Measurements from ENCODE around the gene ASPHD1.
"Not testable (repeated sequence)": the region's sequence is repeated elsewhere in the genome, so short reads cannot be mapped to it uniquely, and the experiment has no call there.

The ASPHD1 gene

DNA sequence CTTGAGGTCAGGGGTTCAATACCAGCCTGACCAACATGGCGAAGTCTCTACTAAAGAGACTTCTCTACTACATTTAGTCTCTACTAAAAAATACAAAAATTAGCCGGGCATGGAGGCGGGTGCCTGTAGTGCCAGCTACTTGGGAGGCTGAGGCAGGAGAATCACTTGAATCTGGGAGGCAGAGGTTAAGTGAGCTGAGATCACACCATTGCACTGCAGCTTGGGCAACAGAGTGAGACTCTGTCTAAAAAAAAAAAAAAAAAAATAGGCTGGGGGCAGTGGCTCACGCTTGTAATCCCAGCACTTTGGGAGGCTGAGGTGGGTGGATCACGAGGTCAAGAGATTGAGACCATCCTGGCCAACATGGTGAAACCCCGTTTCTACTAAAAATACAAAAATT is 9.6 kb downstream of the ASPHD1 start:
- DNase-seq: not testable (repeated sequence)

DNA sequence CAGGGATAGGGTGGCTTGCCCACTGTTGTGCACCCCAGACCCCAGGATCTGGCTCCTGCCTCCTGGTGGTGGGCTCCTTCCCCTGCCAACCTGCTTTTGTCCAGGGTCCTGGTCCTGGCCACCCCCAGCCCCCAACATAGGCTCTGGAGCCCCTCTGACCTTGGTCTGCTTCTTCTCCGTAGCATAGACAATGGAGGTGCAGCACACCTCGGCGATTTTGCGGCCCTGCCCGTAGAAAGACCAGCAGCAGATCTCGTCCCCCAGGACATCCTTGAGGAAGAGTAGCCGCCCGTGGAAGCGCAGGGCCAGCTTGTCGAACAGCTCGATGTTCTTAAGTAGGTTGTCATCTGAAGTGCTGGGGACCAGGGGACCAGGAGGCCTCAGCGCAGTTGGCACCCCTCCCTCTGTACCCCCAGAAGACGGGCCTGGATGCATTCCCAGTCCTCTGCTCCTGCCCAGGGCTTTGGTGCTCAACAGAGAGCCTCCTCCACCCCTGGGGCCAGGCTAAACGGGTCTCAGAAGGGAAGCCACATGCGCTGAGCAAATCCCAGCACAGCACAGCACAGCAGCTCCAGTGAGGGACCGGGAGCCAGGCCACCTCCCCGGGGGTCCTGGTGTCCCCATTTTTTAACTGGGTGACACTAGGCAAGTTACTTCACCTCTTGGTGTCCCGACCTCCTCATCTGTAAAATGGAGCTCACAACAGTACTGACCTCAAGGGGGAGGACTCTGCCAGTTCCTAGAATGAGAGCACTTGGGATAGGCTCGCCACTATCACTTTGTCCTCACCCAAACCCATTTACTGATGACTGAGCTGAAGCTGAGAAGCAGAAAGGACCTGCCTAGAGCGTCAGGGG is 10.8 kb downstream of the ASPHD1 start:
- DNase-seq: no peak

DNA sequence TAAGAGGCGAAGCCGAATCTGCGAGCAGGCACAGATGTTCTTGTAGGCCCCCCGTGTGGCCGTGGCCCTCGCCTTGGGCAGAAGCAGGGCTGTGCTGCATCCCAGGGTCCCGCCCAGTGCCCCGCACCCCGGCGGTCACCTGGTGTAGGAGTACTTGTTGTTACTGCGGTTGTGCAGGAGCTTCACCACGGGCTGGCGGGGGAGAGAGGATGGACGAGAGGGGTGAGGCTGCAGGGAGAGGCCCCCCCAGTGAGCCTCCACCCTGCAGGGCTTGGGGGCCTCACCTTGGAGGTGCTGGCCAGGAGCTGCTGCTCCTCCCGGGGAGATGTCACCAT is 11.4 kb downstream of the ASPHD1 start:
- no peak for DNase-seq

DNA sequence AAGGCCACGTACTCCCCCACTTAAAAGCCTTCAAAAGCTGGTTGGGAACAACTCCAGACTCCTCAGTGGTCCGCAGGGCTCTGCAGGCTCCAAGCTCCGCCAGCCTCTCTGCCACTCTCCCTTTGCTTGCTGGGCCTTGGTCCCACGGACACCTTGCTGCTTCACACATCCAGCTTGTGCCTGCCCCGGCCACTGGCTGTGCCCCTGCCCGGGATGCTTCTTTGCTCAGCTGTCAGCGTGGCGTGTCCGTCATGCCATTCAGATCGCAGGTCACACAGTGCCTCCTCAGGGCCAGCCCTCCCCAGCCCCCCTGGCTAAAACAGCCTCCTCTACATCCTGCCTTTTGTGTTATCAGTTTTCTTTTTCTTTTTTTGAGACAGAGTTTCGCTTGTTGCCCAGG is 11.8 kb downstream of the ASPHD1 start:
- DNase-seq: no peak

DNA sequence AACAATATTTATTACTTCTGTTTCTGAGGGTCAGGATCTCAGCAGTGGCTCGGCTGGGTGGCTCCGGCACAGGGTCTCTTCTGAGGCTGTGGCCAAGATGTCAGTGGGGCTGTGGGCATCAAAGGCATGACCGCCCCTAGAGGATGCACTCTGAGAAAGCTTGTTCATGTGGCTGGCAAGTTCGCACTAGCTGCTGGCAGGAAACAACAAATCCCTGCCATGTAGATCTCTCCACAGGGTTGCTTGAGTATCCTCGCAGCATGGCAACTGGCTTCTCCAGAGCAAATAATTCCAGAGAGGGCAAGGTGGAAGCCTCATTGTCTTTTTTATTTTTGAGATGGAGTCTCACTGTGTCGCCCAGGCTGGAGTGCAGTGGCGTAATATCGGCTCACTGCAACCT is 13.2 kb downstream of the ASPHD1 start:
- no peak for DNase-seq

DNA sequence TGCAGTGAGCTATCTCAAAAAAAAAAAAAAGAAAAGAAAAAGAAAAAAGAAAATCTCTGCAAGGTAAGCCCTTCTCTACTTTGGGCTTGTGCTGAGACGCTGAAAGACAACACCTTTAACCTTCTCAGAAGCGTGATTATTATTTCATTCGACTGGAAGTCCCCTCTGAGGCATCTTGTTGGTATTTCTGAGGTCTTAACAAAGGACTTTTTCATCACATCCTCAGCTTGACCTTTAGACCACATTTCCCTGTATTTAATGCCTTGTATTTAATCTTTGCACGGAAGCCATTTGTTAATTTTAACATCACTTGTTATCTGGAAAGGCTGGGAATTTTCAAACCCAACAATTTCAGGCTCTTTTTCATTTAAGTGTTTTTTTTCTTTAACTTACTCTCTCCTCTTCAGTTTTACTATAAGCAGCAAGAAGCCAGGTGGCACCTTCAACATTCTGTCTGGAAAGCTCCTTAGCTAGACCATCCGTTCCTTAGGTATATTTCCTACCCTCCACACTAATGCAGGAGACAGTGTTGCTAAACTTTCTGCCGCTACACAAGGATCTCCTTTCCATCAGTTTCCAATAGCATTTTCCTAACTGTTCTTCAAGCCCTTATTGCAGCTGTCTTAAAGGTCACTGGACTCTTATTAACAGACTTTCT is 15.4 kb downstream of the ASPHD1 start:
- no peak for DNase-seq

DNA sequence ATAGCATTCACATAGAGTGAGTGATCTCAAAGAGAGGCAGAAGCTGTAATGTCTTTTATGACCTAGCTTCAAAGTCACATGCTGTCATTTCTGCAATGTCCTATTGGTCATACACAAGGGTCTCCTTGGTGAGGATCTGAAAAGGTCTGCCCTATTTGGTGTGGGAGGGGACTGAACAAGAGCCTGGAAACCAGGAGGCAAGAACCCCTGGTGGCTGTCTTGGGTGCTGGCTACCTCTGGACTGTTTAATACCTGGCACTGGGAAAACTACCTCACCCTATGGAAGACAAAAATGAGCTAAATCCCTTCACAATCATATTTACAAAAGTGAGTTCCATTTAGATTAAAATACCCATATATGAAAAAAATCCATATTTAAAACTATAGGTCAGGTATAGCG is 16.7 kb downstream of the ASPHD1 start:
- DNase-seq: no peak

DNA sequence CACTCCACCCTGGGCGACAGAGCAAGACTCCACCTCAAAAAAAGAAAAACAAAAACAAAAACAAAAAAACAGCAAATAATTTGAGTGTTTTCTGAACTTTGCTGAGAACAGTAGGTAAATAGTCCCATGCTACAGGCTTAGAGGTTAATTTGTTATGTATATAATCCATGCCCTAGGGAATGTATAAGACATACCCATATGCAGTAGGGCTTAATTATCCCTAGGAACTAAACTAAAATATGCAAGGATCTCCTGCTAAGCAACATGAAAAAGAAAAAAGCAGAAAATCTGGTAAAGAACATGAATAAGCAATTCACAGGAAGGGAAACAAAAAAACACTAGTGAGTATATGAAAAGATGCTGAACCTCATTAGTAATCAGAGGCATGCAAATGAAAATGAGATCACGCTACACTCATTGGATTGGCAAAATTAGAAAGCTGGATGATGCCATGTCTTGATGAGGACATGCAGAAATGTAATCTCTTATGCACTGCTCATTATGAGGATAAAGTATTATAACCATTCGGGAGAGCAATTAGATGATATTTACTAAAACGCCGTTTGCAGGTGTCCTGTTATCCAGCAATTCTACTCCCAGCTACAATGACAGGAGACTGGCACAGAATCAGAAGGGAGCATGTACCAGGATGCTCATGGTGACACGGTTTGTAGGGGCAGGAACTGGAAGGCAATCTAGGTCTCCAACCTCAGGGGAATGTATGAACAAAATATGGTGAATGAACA is 20.2 kb downstream of the ASPHD1 start:
- DNase-seq: no peak

DNA sequence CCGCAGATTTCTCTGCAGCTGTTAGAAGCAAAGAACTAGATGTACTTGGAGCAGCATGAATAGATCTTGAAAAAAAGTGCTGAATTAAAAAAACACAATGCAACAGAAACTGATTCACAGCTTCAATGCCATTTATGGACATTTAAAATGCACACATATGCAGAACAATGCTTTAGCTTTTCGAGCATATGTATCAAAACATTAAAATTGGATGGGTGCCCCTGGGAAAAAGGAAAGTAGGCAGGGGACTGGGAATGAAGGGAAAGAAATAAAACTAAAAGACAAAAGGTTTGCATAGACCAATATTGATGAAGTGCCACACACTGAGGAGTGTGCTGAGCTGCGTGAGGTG is 20.7 kb downstream of the ASPHD1 start:
- no peak for DNase-seq

DNA sequence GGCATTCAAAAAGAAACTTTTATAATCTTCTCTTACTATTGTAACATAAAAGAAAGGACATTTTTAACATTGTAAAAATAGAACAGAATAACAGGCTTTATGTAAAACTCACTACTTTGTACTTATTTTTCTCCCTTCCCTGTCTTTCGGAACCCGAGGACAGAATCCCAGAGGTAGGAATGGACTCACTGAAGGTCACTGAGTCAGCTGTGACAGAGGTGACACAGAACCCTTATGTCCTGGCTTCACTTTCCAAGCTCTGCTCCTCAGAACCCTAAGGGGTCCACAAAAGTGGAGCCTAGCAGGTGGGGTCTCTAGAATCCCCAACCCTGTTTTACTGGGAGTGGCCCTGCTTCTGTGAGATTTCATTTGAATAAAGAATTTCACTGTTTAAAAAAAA is 22.0 kb downstream of the ASPHD1 start:
- no peak for DNase-seq

DNA sequence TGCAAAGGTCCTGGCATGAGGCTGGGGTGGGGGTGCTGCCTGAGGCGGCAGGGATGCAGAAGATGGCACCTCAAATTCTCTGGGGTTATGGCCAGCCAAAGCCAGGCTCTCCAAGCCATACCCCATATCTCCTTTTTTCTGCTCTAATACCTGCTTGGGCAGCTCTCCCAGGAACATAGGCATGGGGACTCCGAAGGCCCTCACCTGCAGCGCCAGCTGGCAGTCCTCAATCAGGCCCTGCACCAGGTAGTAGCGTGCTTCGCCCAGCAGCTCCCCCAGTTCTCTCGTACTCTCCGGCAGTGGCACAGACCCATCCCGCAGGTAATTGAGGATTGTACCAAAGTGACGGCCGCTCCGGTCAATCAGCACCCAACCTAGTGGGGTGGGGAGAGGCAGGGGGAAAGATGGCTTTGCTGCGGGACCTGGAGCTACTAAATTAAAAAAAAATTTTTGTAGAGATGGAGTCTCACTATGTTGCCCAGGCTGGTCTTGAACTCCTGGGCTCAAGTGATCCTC is 22.8 kb downstream of the ASPHD1 start:
- DNase-seq: no peak

DNA sequence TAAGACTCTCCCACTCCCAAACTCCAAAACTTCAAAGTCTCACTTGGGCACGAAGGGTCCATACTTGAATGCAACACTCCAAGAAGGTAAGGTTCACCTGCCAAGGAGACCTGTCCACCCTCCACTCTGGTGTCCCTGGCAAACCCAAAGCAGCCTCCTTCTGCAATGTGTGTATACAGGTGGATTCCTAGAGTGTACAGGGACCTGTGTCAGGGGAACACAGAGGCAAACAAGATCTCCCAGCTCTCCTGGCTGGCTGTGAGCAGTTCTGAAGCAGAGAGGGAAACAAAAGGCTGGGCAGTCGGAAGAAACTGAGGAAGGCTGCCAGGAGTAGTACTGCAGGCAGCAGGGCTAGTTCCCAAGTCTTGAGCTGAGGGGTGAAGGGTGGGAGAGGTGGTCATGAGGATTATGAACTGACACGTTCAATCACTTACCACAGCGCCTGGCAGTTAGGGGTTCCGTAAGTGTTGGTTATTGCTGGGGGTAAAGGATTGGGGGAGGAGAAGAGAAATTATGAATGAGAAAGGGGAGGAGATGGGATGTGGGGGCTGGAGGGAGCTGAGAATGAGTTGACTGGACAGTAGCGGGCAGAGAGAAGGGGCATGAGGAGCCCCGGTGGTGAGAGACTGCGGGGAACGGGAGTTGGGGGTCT is 24.9 kb downstream of the ASPHD1 start:
- DNase-seq: peak in 2 of 3 experiments; percentile 32 to 47

DNA sequence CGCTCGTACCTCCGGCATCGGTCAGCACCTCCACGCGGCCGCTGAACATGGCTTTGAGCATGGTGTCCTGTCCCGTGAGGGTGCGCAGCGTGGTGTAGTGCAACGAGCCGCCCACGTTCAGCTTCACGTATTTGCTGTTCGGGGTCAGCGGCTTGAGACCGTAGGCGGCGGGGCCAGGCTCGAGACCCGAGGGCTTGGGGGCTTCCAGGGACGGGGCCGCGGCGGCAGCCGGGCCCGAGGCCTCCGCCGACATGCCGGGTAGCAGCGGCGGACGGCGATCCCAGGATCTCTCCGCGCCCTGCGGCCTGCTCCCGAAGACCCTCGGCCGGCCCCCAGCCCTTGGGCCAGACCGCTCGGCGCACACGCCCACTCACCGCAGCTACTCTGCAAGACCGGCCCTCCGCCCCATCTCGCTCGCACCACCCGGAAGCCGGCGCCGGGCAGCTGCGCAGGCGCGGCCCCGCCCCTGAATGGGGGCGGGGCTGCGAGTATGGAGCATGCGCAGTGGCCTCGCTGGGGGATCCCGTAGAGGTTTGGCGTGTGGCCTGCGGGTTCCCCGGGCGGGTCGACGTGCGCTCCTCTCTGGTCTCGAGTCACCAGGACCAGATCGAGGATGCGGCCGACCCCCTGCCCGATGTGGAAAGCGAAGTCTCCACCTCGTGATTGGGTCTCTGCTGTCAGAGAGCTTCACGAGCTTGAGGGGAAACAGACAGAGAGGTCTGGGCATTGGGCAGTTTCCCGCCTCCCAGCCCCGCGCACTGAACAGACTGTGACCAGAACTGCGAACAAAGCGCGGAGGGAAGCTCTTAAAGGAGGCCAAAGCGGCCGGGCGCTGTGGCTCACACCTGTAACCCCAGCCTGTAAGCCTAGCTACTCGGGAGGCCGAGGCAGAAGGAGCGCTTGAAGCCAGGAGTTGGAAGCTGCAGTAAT is 25.8 kb downstream of the ASPHD1 start, which contains the start of gene KCTD13:
Gene KCTD13 (minus strand): TSS at position 446 of the 930 bp plus-strand sequence. CDS start 193 bp downstream, at position 253.
- peak; percentile 79 to 96 (median 95) for DNase-seq

DNA sequence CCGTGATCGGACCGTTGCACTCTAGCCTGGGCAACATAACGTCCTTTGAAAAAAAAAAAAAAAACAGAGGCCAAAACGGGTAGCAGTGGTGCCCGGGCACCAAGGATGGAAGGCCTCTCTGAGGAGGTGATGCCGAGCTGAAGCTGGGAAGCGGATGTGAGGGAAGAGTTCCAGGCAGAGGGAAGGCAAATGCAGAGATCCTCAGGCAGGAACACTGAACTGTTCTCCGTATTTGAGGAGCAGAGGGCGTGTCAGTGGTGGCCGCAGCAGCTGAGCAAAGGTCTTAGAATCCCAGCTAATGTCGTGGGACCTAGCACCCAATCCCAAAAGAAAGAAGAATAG is 26.4 kb downstream of the ASPHD1 start:
- peak; percentile 3 to 86 (median 63) for DNase-seq

DNA sequence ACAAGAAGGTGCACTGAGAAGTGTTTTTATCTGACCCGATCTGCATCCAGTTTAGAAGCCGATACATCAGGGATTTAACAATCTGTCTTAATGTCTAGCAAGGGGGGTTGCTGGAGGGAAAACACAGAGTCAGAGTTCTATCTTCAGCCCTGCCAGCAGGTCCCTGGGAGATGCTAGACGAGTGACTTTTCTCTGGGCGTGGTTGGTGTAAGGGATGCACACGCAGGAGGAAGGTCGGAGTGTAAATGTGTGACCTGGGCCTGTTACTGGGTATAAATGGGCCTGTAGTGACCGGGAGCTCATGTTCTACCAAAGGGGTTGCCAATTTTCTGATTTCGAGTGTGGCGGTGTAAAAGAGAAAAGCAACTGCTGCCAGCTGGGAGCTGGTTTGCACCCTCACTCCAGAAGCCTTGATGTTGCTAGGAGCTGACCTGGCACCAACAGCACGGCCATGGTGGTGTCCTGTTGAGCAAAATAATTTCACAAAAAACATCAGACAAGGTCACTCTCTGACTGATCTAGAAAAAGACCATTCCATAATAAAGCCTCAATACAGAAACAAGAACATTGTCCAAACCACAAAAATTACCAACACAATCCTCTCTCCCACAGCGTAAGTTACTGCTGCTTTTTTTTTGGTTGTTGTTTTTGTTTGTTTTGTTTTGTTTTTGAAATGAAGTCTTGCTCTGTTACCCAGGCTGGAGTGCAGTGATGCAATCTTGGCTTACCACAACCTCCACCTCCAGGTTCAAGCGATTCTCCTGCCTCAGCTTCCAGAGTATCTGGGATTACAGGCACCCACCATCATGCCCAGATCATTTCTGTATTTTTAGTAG is 27.0 kb downstream of the ASPHD1 start:
- DNase-seq: peak in 2 of 3 experiments; percentile 55 to 74

DNA sequence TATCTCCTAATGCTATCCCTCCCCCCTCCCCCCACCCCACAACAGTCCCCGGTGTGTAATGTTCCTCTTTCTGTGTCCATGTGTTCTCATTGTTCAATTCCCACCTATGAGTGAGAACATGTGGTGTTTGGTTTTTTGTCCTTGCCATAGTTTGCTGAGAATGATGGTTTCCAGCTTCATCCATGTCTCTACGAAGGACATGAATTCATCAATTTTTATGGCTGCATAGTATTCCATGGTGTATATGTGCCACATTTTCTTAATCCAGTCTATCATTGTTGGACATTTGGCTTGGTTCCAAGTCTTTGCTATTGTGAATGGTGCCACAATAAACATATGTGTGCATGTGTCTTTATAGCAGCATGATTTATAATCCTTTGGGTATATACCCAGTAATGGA is 31.5 kb downstream of the ASPHD1 start:
- DNase-seq: not testable (repeated sequence)

DNA sequence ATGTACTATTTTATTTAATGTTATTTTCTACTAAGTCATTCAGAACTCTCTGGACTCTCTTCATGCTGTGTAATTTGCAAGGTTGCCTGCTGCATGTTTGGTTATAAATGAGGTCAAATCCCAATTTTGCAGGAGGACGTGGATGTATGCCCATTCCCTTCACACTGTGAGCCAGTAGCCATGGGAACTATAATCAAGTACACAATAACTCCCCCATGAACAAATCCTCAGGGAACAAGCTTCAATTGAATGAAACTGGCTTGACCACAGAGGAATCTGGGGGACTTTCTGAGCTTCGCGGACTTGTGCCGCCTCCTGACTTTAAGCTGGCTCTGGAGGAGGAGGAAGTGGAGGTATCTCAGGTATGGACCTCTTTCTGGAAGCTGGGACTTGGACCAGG is 40.4 kb downstream of the ASPHD1 start:
- no peak for DNase-seq

DNA sequence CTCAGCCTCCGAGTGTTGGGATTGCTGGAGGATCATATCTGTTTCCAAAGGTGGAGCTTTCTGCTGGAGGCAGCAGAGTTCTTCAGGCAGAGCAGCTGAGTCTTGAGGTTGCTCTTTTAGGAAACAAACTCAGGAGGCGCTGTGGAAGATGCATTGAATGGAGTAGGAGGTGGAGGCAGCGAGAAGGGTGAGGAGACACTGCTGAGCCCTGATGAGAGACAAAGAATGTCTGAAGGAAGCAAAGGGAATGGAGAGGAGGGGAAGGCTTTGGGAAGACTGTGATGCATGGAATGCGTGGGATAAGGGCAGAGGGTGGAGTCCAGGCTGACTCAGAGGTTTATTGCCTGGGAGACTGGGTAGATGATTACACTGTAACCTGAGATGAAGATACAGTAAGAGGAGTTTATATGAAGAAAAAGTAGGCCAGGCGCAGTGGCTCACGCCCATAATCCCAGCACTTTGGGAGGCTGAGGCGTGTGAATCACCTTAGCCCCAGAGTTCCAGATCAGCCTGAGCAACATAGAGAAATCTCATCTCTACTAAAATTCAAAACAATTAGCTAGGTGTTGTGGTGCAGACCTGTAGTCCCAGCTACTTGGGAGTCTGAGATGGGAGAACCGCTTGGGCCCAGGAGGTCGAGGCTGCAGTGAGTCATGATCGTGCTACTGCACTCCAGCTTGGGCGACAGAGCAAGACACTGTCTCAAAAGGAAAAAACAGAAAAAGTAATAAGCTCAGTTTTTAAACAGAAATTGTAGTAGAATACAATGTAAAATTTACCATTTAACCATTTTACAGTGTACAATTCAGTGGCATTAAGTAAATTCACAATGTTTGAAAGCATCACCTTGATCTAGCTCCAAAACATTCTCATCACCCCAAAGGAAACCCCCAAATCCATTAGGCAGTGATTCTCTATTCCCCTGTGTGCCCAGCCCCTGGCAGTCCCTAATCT is 43.8 kb downstream of the ASPHD1 start:
- DNase-seq: peak; percentile 22 to 59 (median 26)

DNA sequence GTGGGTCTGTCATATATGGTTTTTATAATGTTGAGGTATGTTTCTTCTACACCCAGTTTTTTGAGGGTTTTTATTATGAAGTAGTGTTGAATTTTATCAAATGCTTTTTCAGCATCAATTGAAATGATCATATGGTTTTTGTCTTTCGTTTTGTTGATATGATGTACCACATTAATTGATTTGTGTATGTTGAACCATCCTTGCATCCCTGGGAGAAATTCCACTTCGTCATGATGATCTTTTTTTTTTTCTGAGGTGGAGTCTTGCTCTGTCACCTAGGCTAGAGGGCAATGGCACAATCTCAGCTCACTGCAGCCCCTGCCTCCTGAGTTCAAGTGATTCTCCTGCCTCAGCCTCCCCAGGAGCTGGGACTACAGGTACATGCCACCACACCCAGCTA is 47.6 kb downstream of the ASPHD1 start:
- no peak for DNase-seq

Data from NCI-H1417 (cell line).